CD4-positive, alpha-beta T cell treated with Interleukin-17A for 1 hour (primary cell): ENCODE results near the gene NAPG.
"Not testable (repeated sequence)": the region's sequence is repeated elsewhere in the genome, so short reads cannot be mapped to it uniquely, and the experiment has no call there.

Source experiments
- DNase-seq: peaks from one replicate; pipeline ENCODE4 v3.0.0-alpha.2; 2020

NAPG gene

GRCh38 chr18:10590412-10590811, 64.6 kb downstream of the NAPG start:
- no peak for DNase-seq

GRCh38 chr18:10591896-10592295, 66.1 kb downstream of the NAPG start:
- no peak for DNase-seq

- not testable (repeated sequence) for DNase-seq
These were observed 67.7 kb downstream of the NAPG start for GRCh38 chr18:10593366-10594022.

- DNase-seq = not testable (repeated sequence)
These were observed 70.1 kb downstream of the NAPG start for GRCh38 chr18:10595917-10596316.

GRCh38 chr18:10597695-10598094, 71.9 kb downstream of the NAPG start:
- DNase-seq = not testable (repeated sequence)

GRCh38 chr18:10600701-10601100, 74.9 kb downstream of the NAPG start:
- DNase-seq = not testable (repeated sequence)
